GM12892 (cell line): ENCODE results near the gene CNOT4.

Source experiments
- POLR2A ChIP-seq: IDR thresholded peaks from 2 replicates; pipeline ENCODE4 v1.6.1; 2011; ENCODE audit warnings: low read depth, low read length, control low read depth
- POLR2AphosphoS5 ChIP-seq: IDR thresholded peaks from 2 replicates; pipeline ENCODE4 v1.6.1; 2011; ENCODE audit warnings: low read depth, low read length, control low read depth
- TAF1 ChIP-seq: IDR thresholded peaks from 2 replicates; pipeline ENCODE4 v1.6.1; 2011; ENCODE audit warnings: low read depth, mild to moderate bottlenecking, control low read depth, low read length, borderline replicate concordance

GRCh38 chr7:135333200-135333599 is 176.7 kb downstream of the CNOT4 start:
- TF ChIP-seq POLR2AphosphoS5 (no peak), POLR2A (no peak), TAF1 (no peak)
